Cardiac atrium fibroblast (primary cell): ENCODE results near the gene CCNO. TPM values are rescaled to one million over a fixed set of nuclear protein-coding genes. Genes with fewer than 3 reads are reported as not detected.

Source experiments
- total RNA-seq: library from RNA; depleted of rRNA; stranded (reverse); fragments of >200 nt; gene quantifications from 2 replicates; pipeline ENCODE4 v1.2.3, GENCODE V29; 2015

The CCNO gene, protein sequence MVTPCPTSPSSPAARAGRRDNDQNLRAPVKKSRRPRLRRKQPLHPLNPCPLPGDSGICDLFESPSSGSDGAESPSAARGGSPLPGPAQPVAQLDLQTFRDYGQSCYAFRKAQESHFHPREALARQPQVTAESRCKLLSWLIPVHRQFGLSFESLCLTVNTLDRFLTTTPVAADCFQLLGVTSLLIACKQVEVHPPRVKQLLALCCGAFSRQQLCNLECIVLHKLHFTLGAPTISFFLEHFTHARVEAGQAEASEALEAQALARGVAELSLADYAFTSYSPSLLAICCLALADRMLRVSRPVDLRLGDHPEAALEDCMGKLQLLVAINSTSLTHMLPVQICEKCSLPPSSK
- 0.97 TPM in 1 of 2 replicates, not detected in the other for total RNA-seq

DNA sequence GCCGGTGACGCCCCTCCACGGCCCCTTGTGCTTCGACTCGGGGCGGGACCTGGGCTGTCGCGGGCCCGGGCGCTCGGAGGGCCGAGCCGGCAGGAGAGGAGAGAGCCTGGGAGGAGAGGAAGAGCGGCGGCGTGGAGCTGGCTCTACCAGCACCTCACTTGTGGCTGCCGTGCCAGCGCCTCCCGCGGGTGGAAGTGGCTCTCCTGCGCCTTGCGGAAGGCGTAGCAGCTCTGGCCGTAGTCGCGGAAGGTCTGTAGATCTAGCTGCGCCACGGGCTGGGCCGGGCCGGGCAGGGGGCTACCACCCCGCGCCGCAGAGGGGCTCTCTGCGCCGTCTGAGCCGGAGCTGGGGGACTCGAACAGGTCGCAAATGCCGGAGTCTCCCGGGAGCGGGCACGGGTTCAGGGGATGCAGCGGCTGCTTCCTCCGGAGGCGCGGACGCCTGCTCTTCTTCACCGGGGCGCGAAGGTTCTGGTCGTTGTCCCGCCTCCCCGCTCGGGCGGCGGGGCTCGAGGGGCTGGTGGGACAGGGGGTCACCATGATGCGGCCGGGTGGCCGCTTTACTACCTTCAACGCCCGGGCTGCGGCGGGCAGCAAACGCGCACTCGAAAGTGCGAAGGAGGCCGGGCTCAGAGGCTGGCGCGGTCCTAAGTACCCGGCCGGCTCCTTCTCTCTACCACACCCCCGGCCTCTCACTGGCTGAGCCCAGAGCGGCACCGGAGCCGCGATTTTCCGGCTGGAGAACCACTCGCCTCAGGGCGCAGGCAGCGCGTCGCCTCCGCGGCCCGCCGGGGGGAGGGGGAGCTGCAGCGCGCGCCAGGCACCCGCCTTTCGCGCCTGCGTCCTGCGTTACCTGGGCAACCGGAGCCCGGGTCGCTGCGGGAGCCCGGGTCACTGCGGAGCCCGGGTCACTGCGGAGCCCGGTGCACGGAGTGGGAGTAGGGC lies at the start of gene CCNO:
Gene CCNO, minus strand, starts transcription at position 624 of the 944 bp plus-strand sequence. Its CDS starts 85 bp downstream, at position 539.

DNA sequence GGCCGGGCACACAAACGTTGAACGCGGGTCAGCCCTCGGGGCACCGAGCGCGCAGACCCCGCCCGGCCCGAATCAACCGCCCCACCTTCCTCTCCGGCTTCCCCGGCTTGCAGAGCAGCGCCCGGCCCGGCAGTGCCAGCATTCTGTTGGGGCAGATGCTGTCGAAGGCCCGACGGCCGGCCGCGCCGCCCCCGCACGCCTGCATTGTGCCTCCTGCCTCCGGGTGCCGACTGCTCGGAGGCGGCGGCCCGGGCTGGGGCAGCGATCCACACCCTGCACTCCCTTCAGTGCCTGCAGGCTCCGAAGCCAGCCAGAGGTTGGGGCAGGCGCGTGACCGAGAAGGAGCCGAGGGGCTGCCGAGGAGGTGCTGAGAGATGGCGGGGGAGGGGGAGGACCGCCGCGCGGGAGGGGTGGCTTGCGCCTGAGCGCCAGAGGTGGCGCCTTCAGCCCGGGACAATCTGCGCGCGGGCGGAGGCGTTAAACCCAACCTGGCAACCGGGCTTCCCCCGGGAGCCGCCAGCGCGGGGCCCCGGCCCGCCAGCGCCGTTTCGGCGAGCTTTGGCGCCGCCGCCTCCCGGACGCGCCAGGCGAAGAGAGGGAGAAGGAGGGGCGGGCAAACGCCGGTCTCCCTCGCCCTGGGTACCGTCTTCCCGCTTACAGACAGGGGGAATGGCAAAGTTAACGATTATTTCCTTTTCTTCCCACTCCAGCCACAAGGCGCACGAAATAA lies 6.3 kb downstream of the CCNO start, which contains the start of gene MCIDAS:
Gene MCIDAS, minus strand, starts transcription at position 382 of the 730 bp plus-strand sequence. Its CDS starts 177 bp downstream, at position 205.

Other genes starting within 250 kb of the CCNO start
- 1.8 and 16.4 TPM in 2 replicates for gene ESM1, start 248.0 kb downstream of the CCNO start, total RNA-seq
- not detected in 2 replicates for gene GZMK, start 209.4 kb downstream of the CCNO start, total RNA-seq
- gene GZMA, start 131.0 kb downstream of the CCNO start, total RNA-seq, result not detected in 2 replicates
- 133 and 140 TPM in 2 replicates for gene GPX8, start 73.4 kb downstream of the CCNO start, total RNA-seq
- not detected in 2 replicates for gene CDC20B, start 60.4 kb downstream of the CCNO start, total RNA-seq
- gene MCIDAS, start 6.3 kb downstream of the CCNO start, total RNA-seq, result not detected in 2 replicates
- gene DHX29, start 74.1 kb upstream of the CCNO start, total RNA-seq, result 16.8 and 31.8 TPM in 2 replicates
- gene MTREX, start 74.4 kb upstream of the CCNO start, total RNA-seq, result 30.5 and 60.3 TPM in 2 replicates